Activated CD8-positive, alpha-beta memory T cell treated with anti-CD3 and anti-CD28 coated beads for 48 hours (primary cell): Measurements from ENCODE around the gene LRRFIP1.
"Not testable (repeated sequence)": the region's sequence is repeated elsewhere in the genome, so short reads cannot be mapped to it uniquely, and the experiment has no call there.

Source experiments
- DNase-seq, 3 experiments: peaks; one replicate each; pipeline ENCODE4 v3.0.0-alpha.2; 2020; ENCODE audit warnings: low read depth in 2 of 3, low spot score in 2 of 3

Gene LRRFIP1, protein sequence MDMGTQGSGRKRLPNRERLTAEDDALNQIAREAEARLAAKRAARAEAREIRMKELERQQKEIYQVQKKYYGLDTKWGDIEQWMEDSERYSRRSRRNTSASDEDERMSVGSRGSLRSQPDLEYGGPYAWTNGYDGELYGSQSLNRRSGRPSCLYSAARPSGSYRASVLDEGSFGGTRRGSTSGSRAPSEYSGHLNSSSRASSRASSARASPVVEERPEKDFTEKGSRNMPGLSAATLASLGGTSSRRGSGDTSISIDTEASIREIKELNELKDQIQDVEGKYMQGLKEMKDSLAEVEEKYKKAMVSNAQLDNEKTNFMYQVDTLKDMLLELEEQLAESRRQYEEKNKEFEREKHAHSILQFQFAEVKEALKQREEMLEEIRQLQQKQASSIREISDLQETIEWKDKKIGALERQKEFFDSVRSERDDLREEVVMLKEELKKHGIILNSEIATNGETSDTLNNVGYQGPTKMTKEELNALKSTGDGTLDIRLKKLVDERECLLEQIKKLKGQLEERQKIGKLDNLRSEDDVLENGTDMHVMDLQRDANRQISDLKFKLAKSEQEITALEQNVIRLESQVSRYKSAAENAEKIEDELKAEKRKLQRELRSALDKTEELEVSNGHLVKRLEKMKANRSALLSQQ

DNA sequence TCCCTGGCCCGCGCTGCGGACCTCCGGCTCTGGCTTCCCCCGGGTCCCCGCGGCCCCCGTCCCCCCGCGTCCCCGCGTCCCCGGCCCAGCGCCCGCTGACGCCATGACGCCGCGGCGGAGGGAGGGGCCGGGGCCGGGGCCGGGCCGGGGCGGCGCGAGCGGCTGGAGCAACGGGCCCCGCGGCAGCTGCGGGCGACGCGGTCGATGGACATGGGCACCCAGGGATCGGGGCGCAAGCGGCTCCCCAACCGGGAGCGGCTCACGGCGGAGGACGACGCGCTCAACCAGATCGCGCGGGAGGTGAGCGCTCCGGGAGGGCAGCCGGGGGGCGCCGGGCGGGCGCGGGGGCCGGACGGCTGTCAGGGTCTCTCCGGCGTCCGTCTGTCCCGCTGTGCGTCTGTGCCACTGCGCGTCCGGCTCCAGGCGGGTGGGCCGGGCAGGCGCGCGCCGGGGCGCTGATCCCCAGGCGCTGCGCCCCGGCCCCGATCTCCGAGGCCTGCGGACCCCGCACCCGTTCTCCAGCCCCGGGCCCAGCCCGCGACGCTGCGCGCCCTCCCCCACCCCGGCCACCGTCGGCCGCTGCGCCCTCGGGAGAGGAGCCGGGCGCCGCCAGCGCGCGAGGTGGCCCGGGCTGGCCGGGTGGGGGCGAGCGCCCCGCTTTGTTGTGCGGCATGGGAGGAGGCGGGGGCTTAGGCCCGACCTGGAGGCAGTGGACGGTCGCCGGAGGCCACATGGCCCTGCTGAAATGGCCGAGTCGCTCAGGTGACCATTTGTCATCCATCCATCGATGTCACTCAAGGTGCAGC, at the start of gene LRRFIP1:
Gene LRRFIP1 (plus strand): TSS at position 147 of the 806 bp plus-strand sequence. CDS start 58 bp downstream, at position 205.
- DNase-seq: no peak

DNA sequence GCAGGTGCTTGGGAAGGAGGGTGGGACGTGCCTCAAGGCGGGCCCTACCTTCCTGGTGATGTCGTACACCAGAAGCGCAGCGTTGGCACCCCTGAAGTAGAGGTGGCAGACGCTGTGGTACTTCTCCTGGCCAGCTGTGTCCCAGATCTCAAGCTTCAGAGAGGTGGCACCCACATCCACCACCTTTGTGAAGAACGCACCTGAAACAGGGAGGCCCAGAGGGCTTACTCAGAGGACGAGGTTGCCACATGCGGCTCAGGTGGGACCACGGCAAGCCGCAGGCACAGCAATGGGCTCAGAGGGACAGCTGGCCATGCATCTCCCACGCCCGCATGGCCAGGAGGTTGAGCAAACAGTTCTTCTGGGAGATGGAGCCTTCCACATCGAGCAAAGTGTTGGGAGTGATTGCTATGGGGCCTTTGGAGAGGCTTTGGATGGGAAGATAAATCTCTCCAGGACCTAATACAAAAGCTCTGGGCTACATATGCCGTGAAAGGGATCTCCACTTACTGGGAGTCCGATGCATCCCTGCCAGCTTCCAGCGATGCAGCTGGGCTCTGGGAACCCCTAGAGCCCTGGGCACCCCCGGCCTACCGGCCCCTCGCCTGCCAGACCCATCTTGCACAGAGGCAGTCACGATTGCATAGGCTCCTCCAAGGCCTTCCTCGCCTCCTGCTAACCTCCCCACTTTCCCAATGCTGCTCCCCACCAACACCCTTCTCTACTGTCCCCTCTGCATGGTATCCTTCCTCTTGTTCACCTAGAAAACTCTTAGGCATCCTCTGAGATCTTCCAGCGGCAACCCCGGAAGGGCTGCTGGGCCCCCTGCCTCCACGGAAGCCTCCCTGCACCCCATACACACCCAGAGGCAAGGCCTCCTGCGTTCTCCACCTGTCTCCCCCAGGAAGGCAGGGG, 49.2 kb upstream of the LRRFIP1 start:
- DNase-seq: no peak

DNA sequence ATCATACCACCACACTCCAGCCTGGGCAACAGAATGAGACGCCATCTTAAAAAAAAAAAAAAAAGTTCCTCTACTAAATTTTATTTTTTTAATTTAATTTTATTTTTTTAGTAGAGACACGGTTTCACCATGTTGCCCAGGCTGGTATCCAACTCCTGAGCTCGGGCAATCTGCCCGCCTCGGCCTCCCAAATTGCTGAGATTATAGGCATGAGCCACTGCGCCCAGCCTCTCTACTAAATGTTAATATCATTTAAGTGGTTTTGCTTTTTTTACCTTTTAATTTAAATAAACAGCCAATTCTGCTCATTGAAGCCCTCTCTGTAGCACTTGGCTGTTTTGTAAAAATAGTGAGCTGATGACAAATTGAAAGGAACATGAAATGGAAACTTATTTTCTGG, 46.1 kb upstream of the LRRFIP1 start:
- DNase-seq: no peak

DNA sequence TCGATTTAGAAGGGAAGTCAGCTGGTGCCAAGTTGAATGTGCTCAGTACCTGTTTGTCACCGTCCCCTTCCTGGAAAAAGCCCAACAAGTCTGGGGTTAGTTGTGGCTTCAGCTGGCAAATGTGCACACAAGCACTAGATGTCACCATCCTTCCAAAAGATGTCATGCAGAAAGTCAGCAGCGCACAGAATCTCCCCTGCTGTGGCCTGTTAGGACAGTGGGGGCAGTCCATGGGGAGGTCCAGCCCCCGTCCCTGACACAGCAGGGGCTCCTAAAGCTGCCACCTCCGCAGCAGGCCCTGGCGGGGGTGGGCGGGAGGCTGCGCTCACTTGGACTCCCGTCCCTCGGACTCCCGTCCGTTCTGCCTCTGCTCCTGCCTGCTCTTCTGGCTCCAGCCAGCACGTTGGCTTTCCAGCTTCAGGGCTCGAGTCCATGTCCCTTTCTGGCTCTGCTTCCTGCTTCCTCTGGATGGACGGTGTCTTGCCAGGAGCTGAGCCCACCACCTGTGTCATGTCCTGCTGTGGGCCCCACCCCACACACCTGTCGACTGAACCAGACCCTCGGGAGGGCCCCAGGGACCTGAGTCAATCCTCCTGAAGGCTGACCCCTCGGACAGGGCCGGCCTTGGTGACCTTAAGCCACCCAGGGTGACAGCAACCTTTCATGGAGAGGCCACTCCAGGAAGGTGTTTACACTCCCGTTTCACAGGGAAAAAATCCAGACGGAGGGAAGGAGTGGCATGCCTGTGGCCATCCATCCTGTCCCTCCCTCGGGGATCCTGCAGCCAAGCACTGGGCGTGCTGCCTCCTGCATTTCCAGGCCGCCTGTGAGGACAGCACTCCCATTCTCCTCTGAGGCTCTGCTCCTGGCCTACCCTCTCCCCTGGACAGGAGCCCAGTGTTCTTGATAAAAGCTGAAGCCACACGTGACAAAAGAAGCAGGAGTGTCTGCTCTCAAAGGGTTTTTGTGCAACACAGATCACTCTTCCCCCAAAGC, 45.3 kb upstream of the LRRFIP1 start:
- peak in 2 of 3 experiments; percentile 23 to 36 for DNase-seq

DNA sequence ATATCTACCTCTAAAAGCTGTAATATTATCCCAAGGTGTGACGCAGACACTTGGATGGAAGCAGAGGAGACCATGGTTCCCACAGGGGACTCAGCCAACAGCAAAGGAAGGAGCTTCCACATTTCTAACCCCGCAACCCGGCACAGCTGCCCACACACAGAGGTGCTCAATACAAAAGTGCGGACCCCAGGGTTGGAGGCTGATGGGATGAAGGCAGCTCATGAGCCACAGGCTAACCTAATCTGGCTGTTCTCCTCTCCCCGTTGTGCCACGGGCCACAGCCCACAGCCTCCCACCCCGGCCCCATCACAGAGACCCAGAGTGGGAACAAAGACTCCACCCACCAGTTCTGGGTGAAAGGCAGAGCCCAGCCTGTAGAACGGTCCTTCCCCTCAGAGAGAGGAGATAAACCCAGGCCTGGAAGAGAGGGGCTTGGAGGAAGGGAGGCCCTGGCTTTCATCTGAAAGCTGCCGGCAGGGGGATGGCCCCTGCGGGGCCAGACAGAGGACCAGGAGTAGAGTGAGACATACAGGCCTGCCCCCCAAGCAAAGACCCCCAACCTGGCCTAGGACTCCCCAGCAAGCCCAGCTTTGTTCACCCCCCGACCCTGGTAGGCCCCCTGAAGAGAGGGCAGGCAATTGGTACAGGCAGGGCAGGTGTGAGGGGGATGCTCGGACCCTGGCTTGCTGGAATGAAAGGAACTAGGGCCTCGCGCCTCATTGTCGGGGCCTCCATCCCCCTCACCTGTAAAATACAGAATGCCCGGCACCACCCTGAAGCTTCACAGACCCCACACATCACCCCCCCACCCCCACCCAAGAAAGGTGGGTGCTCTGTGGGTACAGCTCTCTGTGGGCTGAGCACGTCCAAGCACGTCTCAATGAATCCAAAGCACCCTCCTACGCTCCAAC, 43.7 kb upstream of the LRRFIP1 start:
- no peak for DNase-seq

DNA sequence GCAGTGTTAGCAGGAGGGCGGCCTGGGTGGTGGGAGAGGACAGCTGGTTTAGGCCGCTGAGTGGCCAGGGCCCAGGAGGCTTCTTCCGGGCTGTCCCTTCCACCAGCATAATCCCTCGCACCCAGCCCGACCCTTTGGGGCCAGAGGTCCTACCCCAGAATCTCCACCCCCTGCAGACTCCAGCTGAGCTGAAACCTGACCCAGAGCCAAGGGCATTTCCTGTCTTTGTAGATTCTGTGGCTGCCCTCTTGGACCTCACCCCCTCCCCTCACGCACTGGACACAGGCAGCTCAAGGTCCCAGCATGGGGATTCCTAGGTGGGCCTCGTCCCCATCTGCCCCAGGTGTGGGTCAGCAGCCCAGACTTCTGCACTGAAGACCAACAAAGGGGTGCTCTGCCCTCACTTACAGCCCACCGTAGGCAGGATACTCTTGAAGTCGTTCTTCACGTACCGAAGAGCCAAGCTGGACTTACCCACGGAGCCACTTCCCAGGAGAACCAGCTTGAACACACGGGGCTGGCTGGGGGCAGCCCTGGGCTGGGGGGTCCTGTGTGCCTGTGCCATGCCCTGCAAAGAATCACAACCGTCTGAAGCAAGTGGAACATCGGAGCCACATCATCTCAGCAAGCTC, 41.7 kb upstream of the LRRFIP1 start:
- DNase-seq: no peak

DNA sequence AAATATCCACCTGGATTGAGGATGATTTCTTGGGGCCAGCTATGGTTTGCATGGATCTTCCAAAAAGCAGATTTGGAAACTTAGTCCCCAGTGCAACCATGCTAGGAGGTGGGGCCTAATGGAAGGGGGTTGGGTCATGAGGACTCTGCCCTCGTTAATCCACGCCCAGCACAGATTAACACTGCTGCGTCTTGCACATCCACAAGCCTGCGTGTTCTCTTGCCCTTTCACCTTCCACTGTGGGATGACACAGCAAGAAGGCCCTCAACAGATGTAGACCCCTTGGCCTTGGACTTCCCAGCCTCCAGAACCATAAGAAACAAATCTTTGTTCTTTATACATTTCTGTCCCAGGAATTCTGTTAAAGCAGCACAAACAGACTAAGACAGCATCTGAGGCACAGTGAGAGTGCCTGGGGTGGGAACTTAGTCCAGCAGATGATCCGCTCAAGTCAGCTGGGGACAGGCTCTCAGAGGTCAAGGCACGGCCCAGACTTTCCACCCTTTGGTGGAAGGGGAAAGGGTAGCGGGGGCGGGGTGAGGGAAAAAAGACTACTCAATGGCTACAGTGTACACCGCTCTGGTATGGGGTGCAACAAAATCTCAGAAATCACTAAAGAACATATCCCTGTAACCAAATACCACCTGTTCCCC, 39.2 kb upstream of the LRRFIP1 start:
- DNase-seq: no peak

DNA sequence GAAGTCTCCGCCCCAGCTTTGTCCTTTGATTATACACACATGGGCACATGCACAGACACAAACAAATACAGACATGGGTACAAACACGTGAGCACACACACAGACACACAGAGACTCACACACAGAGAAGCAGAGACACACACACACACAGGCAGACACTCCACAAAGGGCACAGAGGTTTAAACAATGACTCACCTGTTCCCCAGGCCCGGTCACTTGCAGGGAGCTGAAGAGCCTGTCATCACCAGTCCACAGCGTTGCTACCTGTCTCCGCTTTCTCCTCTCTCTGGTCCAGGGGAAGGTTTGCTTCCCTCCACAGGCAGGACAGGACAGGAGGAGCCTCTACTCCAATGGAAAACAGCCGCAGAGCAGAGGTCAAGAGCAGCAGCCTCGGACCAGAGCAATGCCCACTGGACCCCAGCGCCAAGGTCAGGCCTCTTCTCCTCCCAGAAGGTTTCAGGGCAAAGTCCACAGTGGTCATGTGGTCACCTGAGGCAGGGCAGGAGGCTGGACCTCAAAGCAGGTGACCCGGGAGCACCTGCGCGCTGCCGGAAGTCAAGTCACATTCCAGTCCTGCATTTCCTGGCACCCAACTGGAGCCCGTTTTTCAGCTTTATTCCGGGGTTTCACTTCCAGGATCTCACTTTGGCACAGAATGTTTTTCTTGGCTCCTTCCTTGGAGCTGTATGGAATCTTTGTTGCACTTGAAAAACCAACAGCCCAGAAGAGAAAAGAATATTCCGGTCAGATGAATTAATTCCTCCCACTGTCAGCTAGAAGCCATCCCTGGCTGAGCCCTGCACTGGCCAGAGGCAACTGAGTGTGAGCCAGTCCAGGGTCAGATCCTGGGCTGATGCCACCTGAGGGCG, 36.9 kb upstream of the LRRFIP1 start, which contains the start of gene RAB17:
Gene RAB17 (minus strand): TSS at position 463 of the 869 bp plus-strand sequence. CDS start 4,580 bp downstream, outside the sequence.
- no peak for DNase-seq

DNA sequence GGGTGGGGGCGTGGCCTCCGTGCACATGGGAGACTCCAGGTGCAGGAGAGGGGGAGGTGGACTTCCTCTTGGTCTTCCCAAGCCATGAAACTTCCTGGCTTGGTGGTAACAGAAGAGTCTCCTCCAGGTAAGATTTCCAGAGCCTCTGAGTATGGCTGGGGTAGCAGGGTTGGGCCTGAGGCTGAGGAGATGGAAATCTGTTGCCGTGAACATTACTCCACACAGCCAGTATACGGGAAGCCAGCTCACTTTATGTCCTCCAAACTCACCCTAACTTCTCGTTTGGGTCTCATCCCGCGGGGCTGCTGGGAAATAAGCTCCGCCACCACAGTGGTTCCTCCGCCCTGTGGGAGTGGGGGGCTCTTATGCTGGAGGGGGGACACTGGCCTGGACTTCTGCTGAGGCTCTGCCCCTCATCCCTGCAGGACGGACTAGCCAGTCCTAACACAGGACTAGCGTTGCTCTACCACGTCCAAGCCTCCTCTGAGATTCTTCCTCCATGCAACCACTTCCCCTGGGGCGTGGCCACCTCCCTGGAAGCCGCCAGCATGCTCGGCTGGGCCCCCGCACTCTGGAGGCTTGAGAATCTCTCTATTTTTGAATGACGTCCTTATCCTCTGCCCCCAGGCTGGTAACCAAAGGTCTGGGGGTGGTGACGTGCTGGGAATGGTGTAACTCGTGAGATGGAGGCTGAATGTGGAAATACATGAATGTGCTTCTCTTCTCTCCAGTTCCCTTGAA, 36.1 kb upstream of the LRRFIP1 start:
- DNase-seq: no peak

DNA sequence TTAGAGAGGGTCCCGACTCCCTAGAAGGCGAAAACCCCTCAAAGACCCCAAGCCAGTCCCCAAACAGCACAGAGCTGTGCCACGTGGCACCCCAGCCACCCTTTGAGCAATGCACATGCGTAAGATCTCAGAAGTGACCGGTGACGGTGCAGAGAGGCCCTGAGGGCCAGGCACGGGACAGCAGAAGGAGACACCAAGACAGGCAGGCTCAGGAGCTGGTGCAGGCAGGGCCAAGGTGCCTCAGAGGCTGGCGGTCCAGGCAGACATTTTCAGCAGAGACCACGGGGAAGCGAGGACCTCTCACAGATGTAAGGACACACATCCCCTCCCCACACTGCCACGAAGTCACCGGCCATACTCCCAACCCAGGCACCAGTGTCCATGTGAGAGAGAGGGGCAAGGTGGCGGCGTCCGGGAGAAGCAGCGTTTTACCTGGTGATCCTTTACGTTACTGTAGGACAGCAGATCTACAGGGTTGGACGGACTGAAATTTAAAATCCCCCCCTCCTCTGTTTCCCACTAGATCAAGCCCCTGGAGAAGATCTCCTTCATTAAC, 34.9 kb upstream of the LRRFIP1 start:
- no peak for DNase-seq

DNA sequence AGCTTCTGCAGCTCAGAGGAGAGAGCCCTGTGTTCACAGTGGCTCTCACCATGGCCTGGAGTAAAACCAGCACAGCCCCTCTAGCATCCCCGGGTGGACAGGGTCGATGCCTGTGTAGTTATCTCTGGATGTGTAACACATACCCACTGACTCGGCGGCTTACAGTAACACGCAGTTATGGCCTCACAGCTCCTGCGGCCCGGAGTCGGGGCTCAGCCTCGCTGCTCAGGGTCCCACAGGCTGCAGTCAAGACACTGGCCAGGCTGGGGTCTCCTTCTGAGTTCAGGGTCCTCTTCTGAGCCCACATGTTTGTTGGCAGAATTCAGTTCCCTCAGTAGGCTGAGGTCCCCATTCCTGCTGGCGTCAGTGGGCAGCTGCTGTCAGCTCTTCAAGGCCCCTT, 34.4 kb upstream of the LRRFIP1 start:
- no peak for DNase-seq

DNA sequence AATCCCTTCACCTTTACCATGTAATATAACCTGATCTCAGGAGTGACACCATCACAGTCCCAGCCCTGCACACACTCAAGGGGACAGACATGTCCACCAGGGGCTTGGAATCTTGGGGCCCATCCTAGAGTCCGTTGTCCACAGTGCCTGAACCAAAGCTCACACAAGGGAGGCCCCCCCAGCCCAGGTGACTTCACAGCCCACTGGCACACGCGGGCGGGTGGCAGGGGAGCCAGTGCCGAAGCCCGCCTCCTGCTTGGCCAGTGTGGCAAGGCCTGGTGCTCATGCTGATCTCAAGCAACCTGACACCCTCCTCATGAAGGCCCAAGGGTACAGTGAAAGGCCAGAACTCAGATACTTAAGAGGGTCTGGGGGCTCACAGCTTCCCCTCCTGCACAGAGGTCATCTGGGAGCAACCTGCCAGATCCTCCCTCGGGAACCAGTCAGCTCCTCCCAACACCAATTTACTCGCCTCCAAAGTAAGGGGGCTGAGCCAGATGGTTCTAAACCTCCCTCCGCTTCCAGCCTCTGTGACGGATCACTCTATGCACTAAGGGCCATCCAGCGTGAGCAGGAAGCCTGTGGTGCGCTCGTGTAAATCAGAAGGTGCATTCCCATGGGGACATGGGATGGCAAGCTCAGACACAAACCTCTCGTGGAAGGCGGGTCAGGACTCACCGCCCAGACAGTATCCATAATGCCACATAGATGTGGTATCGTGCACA, 33.6 kb upstream of the LRRFIP1 start:
- no peak for DNase-seq

DNA sequence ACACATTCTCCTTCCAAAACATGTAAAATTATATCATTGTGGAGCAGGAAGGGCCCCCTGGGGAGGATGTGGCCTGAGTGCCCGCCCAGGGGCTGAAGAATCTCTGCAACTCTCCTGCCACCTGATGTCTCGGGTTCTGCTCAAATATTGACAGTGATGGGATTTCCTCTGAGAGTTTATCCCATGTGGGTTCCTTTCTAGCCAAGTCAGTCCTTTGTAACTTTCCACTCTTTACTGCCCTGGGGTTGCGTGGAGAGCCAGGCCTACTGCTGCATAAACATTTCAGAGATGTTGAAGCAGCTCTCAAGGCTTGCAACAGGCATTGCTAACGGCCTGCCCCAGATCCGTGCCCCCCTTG, 32.9 kb upstream of the LRRFIP1 start:
- no peak for DNase-seq

DNA sequence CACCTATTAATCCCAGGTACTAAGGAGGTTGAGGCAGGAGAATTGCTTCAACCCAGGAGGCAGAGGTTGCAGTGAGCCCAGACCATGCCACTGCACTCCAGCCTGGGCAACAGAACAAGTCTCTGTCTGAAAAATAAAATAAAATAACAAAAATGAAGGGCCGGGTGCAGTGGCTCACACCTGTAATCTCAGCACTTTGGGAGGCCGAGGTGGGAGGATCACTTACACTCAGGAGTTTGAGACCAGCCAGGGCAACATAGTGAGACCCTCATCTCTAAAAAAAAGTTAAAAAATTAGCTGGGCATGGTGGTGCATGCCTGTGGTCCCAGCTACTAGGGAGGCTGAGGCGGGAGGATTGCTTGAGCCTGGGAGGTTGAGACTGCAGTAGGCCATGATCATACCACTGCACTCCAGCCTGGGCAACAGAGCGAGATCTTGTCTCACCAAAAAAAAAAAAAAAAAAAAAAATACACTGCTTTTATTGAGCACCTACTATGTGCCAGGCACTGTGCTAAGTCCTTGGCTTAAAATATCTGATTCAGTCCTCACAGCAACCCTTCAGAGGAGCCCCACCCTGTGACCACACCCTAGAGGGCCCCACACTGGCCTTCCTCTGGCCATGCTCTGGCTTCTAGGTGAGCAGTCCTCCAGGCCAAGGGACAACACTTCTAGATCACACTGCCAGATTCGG, 31.4 kb upstream of the LRRFIP1 start:
- not testable (repeated sequence) for DNase-seq
